Sigmoid colon (tissue), 7 donors: ENCODE data around the gene LAGE3. TPM values are rescaled to one million over a fixed set of nuclear protein-coding genes. Genes with fewer than 3 reads are reported as not detected.
"Not testable (repeated sequence)": the region's sequence is repeated elsewhere in the genome, so short reads cannot be mapped to it uniquely, and the experiment has no call there.

ENCODE experiments used
- DNase-seq: peaks from one replicate; pipeline ENCODE4 v3.0.0-alpha.2; 2019
- H3K27ac ChIP-seq, 4 donors: fragments of 200-600 bp; sonication (generic); one replicate each; pipeline ENCODE4 v1.5.1; 2016 to 2019; ENCODE audit warnings: mild to moderate bottlenecking in 1 of 4
- H3K27me3 ChIP-seq, 3 donors: fragments of 200-600 bp; sonication (generic); one replicate each; pipeline ENCODE4 v1.5.1; 2019; ENCODE audit warnings: mild to moderate bottlenecking in 1 of 3
- H3K36me3 ChIP-seq, 4 donors: fragments of 200-600 bp; sonication (generic); one replicate each; pipeline ENCODE4 v1.5.1; 2016 to 2019
- H3K4me1 ChIP-seq, 4 donors: fragments of 200-600 bp; sonication (generic); one replicate each; pipeline ENCODE4 v1.5.1; 2017 to 2019
- H3K4me3 ChIP-seq, 4 donors: fragments of 200-600 bp; sonication (generic); one replicate each; pipeline ENCODE4 v1.5.1; 2017 to 2019; ENCODE audit warnings: mild to moderate bottlenecking in 2 of 4, moderate library complexity in 1 of 4
- H3K9me3 ChIP-seq, 4 donors: fragments of 200-600 bp in 3 of 4; sonication (generic) in 3 of 4; one replicate each; pipeline versions ENCODE4 v1.5.1 to v1.6.1; 2013 to 2019
- CTCF ChIP-seq, 4 experiments: fragments of 450-650 bp in 3 of 4; fragments of 200-600 bp in 1 of 4; IDR thresholded peaks; one replicate each; pipeline ENCODE4 v1.5.1; 2016 to 2019; ENCODE audit warnings: antibody characterized with exemption in 4 of 4, mild to moderate bottlenecking in 3 of 4, moderate library complexity in 2 of 4
- EP300 ChIP-seq, 4 donors: sonication (generic); formaldehyde crosslinking; IDR thresholded peaks; one replicate each; pipeline ENCODE4 v1.6.1; 2017; ENCODE audit warnings: antibody characterized with exemption in 4 of 4
- POLR2A ChIP-seq, 2 donors: fragments of 450-650 bp; IDR thresholded peaks; one replicate each; pipeline ENCODE4 v1.6.1; 2016; ENCODE audit warnings: antibody characterized with exemption in 2 of 2, mild to moderate bottlenecking in 2 of 2, moderate library complexity in 2 of 2
- POLR2AphosphoS5 ChIP-seq, 4 donors: sonication (generic); formaldehyde crosslinking; IDR thresholded peaks; one replicate each; pipeline ENCODE4 v1.6.1; 2017; ENCODE audit warnings: antibody characterized with exemption in 4 of 4
- WGBS, 2 donors: extraction: QIAGEN DNeasy Blood & Tissue Kit; methylation state at CpG; one replicate each; pipeline ENCODE4 v1.1.7; 2013; 5-methylcytosine and 5-hydroxymethylcytosine counted together
- intact Hi-C: fragments of 100-400 bp; cut with DNase I; formaldehyde crosslinking; loops from one replicate; pipeline ENCODE4 v1.15.1; 2023
- polyA plus RNA-seq, 3 donors: library from polyadenylated mRNA; stranded (reverse); fragments of 200-250 nt; gene quantifications; one replicate each; pipeline ENCODE4 v1.2.3, GENCODE V29; 2013
- total RNA-seq, 4 donors: library from RNA; depleted of rRNA; stranded (reverse); fragments of >200 nt; gene quantifications; one replicate each; pipeline ENCODE4 v1.1.0, GENCODE V29; 2016
- donor health status: healthy with polysubstance abuse.
- donor health status: Bipolar disorder and iron deficiency.
- donor health status: healthy.

The LAGE3 gene
- total and polyA plus RNA-seq, 7 donors = 12.7 to 32.7 (median 21.6) TPM

- Histone ChIP-seq H3K27ac (no peak overlapping the region), H3K36me3 (peaks cover 0 to 22% (median 0%) of the 10 kb centered on the region in 4 donors), H3K9me3 (no peaks in the 10 kb centered on the region), H3K27me3 (no peaks in the 10 kb centered on the region), H3K4me3 (no peak overlapping the region), H3K4me1 (no peaks in the 10 kb centered on the region)
- DNase-seq = no peak
- intact Hi-C loops = no loop called here
- WGBS, 2 donors = 84% methylated on average over 8 of the region's 8 CpGs
- TF ChIP-seq CTCF (IDR thresholded peaks at IDR 0.05) = no peak
- TF ChIP-seq EP300 (IDR thresholded peaks at IDR 0.05) = no peak
- TF ChIP-seq POLR2AphosphoS5 (IDR thresholded peaks at IDR 0.05) = no peak
- TF ChIP-seq POLR2A (IDR thresholded peaks at IDR 0.05) = no peak
Observed at GRCh38 chrX:154502098-154502497, 23.0 kb upstream of the LAGE3 start.

- intact Hi-C loops, H3K27me3 ChIP-seq, H3K27ac ChIP-seq, H3K4me3 ChIP-seq, H3K9me3 ChIP-seq, H3K4me1 ChIP-seq, DNase-seq: not testable (repeated sequence)
- 59 to 84% methylated on average over 7 of the region's 7 CpGs for WGBS, 2 donors
- H3K36me3 ChIP-seq = peaks cover 0 to 15% (median 0%) of the 10 kb centered on the region in 4 donors
Observed at GRCh38 chrX:154501423-154501822, 22.3 kb upstream of the LAGE3 start.

- H3K36me3 ChIP-seq, H3K9me3 ChIP-seq, H3K27me3 ChIP-seq, H3K27ac ChIP-seq, H3K4me3 ChIP-seq, H3K4me1 ChIP-seq, intact Hi-C loops, DNase-seq: not testable (repeated sequence)
- WGBS, 2 donors = 82 to 83% methylated on average over 4 of the region's 4 CpGs
Observed at GRCh38 chrX:154496591-154497137, 17.6 kb upstream of the LAGE3 start.

DNA sequence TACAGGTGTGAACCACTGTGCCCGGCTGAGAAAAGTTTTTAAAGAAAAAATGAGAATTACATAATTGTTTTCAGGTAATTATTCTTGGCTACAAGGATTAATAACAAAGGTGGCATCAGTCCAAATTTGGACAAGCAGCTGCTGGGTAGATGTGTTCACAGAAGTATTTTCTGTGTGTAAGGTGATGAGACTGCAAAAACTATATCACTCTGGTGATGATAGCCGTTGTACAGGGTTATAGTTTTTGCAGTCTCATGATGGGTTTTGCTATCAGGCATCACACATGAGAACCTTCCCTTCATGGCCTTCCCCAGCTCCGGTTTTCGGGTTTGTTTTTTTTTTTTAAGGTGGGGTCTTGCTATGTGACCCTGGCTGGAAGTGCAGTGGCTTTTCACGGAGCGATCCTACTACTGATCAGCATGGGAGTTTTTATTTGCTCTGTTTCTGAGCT lies 16.4 kb upstream of the LAGE3 start:
- Histone ChIP-seq H3K4me3 (no peak overlapping the region), H3K4me1 (no peaks in the 10 kb centered on the region), H3K27me3 (no peaks in the 10 kb centered on the region), H3K9me3 (no peaks in the 10 kb centered on the region), H3K27ac (no peak overlapping the region), H3K36me3 (no peaks in the 10 kb centered on the region)
- no peak for DNase-seq
- intact Hi-C loops = no loop called here
- TF ChIP-seq CTCF (IDR thresholded peaks at IDR 0.05) = no peak
- TF ChIP-seq POLR2AphosphoS5 (IDR thresholded peaks at IDR 0.05) = no peak
- TF ChIP-seq POLR2A (IDR thresholded peaks at IDR 0.05) = no peak
- TF ChIP-seq EP300 (IDR thresholded peaks at IDR 0.05) = no peak
- 75 to 90% methylated on average over 6 of the region's 6 CpGs for WGBS, 2 donors

DNA sequence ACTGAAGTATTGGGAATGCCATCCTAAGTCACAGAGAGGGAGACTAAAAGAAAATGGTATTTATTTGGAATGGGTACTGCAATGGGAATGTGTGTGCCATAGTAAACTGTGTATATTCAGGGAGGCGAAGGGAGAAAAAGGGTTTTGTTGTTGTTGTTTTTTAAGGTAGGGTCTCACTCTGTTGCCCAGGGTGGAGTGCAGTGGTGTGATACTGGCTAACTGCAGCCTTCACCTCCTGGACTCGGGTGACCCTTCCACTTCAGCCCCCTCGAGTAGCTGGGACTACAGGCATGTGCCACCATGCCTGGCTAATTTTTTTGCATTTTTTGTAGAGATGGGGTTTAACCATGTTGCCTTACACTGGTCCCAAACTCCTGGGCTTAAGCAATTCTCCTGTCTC lies 15.6 kb upstream of the LAGE3 start:
- TF ChIP-seq CTCF (IDR thresholded peaks at IDR 0.05) = no peak
- TF ChIP-seq EP300 (IDR thresholded peaks at IDR 0.05) = no peak
- no peak for TF ChIP-seq POLR2A (IDR thresholded peaks at IDR 0.05)
- TF ChIP-seq POLR2AphosphoS5 (IDR thresholded peaks at IDR 0.05) = no peak
- H3K27ac ChIP-seq = no peak overlapping the region
- no peak overlapping the region for H3K4me3 ChIP-seq
- H3K27me3 ChIP-seq = no peaks in the 10 kb centered on the region
- no peaks in the 10 kb centered on the region for H3K9me3 ChIP-seq
- H3K36me3 ChIP-seq = no peaks in the 10 kb centered on the region
- peaks cover 0 to 2% (median 0%) of the 10 kb centered on the region in 4 donors for H3K4me1 ChIP-seq
- DNase-seq = no peak
- intact Hi-C loops = no loop called here
- WGBS, 2 donors = 83 to 90% methylated on average over 3 of the region's 3 CpGs
